GM10847 (cell line): ENCODE results near the gene SETD1B.
A peak's percentile ranks its signal among the peaks of the same experiment; 100 is the strongest.

ENCODE experiments used
- POLR2A ChIP-seq: IDR thresholded peaks from 2 replicates; pipeline ENCODE4 v1.6.1; 2011; ENCODE audit not compliant: insufficient read length; ENCODE audit errors: extremely low read depth

SETD1B gene

DNA sequence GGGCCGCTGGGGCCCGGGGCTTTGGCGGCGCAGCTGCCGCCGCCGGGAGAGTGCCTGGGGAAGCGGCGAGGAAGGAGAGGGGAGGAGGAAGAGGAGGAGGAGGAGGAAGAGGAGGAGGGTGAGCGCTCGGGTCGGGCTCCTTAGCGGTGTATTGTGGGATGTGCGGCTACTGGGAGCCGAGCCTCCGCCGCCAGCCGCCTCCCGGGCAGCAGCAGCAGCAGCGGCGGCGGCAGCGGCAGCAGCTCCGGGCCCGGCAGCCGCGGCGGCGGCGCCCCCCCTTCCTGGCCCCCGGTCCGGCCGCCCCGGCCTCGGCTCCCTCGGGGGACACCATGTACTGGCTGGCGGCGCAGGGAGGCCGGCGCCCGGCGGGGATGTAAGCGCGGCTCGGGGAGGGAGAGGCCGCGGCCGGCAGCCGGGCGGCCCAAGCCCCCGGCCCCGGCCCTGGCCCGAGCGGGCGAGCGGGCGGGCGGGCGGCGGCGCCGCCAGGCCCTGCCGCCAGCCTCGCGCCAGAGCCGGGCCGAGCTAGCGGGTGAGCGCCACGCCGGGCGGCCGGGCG, at the start of gene SETD1B:
Gene SETD1B (plus strand): TSS at position 149 of the 556 bp plus-strand sequence. CDS start 729 bp downstream, outside the sequence.
- peak; percentile 31 for TF ChIP-seq POLR2A

DNA sequence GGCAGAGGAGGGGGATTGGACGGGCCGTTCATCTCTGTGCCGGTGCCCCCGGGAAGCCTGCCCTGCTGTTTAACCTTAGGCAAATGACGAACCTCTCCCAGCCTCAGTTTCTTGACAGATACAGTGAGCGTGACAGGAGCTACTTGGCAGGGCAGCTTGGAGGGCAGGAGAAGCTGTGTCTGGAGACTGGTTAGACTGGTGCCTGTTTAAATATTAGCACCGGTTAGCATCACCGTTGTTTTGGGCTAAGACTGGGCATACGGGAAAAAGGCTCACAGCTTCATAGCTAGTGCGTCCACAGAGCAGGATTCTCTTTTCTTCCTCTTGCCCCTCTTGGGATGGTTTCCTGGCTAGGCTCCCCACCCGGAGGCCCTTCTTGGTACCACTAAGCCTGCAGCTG, 49.0 kb upstream of the SETD1B start:
- no peak for TF ChIP-seq POLR2A

DNA sequence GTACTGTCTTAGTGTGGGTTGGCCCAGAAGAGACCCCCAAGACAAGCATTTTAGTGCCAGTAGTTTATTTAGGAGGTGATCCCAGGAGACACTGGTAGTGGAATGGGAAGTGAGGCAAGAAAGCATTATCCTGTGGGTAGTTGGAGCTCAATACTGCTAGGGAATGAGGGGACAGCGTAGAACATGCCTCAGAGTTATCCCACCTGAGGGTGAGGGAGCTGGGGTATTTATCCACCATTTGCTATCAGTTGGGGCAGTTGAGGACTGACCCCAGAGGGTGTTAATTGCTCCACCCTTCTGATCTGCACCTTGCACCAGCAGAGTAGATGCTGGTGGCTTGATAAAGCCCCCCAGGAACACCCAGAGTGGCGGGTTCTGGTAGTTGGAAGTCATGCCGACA, 48.2 kb upstream of the SETD1B start:
- no peak for TF ChIP-seq POLR2A

DNA sequence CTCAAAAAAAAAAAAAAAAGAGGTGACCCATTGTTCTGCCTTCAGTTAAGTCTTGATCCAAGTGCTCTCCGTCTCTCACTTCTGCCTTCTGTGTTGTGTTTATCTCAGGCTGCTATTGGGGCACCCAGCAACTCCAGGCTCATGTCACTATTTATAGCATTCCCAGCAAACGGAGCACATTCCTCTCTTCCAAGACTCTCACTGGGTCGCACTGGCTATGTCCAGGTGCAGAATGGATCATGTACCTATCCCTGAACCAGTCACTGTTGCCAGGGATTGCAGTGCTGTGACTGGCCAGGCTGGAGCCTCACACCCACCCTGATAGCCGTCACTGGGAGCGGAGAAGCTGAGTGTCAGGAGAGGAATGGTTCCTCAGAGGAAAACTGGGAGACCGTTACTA, 41.5 kb upstream of the SETD1B start:
- no peak for TF ChIP-seq POLR2A

DNA sequence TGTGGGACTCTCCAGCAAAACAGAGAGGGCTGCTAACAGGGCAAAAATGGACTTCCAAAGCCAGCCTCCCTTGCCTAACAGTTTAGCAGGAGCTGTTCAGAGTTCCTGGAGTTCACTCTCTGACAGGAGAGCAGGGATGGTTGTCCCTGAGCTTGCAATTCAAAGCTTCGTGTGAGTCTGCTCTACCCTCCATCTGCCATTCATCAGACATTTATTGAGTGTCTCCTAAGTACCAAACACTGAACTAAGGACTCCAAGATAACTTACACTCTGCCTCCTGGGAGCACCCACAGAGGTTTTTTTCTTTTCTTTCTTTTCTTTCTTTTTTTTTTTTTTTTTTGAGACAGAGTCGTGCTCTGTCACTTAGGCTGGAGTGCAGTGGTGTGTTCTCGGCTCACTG, 39.0 kb upstream of the SETD1B start:
- TF ChIP-seq POLR2A = no peak

DNA sequence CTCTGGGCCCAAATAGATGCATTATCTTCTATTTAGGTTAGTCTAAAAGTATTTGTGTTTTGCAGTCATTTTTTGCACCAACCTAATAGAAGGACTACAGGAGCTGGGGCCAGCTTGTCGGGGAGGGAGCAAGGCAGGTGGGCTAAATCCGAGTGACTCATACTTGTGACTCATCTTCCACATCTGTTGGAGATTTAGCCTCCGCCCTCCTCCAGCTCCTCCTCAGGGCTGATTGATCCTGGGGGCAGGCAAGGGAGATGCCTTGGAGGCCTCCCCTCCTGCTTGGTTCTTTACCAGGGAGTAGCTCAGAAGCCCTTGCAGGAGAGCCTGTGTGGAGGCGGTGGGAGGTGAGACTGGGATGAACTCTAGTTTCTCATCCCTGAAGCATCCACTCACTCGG, 38.2 kb upstream of the SETD1B start:
- no peak for TF ChIP-seq POLR2A

DNA sequence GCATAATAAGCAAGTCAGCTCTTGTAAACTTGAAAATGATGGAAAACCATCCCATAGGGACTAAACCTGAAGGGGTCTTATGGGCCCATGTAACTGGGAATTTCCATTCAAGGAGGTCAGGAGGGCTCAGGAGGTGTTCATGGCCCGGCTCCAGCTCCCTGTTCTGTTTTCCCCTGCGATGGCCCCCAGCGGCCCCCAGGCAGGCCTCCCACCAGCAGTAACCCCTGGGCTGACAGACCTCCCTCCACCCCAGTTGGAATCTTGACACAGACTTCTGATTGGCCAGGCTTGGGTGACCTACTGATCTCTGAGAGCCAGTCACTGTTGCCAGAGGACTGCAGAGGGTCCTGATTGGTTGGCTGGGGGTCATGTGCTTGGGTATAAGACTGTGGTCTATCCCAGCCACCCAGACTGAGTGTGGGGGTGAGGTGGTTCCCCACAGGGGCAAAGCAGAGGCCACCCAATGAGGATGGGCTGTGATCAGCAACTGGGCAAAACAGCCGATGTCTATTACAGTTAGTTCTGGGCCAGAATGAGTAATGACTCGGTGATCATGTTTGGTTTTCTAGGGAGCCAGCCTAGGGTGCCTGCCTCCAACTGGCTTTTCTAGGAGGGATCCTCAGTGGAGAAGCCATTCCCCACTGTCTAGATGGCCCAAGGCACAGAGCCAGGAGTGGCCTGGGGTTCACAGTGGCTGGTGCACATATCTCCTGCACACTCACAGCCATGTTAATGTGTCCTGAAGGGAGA, 37.3 kb upstream of the SETD1B start:
- no peak for TF ChIP-seq POLR2A

DNA sequence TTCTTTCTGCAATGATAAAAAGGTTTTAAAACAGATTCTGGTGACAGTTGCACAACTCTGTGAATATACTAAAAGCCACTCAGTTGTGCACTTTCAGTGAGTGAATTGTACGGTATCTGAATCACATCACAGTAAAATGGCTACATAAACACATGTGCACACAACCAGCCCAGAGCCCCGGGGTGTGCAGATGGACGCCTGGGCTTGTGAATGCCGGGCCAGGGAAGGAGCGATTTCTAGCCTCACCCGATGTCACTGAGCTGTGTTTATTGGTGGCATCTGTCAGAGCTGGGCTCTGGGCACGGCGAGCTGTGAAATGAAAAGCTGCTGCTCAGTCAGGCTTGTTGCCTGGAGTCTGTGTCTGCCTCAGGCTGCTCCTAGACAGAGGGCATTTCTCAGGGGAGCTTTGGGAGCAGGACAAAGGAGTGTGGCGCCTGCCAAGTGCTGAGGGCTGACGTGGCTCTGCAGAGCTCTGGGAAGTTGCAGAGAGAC, 36.2 kb upstream of the SETD1B start:
- no peak for TF ChIP-seq POLR2A

DNA sequence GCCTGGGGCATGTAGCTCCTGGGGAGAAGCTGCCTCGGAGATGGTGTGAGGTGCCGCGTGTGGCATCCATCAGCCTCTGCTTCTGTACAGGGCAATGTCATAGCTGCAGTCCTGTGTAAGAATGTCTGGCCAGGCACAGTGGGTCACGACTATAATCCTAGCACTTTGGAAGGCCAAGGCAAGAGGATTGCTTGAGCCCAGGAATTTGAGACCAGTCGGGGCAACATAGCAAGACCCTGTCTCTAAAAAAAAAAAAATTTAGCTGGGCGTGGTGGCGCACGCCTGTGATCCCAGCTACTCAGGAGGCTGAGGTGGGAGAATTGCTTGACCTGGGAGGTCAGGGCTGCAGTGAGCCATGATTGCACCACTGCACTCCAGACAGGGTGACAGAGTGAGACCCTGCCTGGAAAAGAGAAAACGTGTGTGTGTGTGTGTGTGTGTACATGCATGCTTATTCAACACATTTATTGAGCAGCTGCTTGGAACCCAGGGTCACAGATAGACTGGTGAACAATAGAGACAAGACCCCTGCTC, 34.4 kb upstream of the SETD1B start:
- TF ChIP-seq POLR2A = no peak

DNA sequence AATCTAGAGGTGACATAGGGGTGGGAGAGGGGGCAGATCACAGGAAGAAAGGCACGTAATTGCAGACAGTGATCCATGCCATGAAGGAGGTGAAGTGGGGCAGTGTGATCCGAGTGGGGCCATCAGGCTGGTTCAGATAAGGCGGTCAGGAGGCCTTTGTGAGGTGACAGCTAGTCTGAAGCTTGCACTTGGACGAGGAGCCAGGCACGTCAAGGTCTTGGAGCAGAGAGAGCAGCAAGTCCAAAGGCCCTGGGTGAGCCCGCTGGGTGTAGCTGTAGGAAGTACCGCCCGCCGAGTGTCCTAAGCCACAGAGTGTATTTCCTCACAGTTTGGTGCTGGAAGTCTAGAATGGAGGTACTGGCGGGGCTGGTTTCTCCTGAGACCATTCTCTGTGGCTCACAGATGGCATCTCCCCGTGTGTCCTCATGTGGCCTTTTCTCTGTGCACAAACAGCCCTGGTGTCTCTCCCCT, 33.9 kb upstream of the SETD1B start:
- no peak for TF ChIP-seq POLR2A

DNA sequence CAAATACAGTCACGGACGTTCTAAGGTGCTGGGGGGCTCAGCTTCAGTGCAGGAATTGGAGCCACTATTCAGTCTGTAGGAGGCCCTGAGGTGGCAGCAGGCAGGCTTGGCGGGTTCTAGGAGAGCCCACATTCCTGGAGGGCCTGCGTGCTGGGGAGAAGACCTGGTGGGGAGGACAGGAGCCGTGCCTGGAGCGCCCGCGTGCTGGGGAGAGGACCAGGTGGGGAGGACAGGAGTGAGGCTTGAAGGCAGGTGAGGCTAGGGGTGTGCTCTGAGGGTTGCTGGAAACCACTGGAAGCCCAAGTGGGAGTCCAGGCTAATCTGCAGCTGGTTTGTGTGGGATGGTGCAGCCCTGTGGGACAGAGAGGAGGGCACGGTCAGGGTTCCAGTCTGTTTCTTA, 33.4 kb upstream of the SETD1B start:
- TF ChIP-seq POLR2A = no peak

DNA sequence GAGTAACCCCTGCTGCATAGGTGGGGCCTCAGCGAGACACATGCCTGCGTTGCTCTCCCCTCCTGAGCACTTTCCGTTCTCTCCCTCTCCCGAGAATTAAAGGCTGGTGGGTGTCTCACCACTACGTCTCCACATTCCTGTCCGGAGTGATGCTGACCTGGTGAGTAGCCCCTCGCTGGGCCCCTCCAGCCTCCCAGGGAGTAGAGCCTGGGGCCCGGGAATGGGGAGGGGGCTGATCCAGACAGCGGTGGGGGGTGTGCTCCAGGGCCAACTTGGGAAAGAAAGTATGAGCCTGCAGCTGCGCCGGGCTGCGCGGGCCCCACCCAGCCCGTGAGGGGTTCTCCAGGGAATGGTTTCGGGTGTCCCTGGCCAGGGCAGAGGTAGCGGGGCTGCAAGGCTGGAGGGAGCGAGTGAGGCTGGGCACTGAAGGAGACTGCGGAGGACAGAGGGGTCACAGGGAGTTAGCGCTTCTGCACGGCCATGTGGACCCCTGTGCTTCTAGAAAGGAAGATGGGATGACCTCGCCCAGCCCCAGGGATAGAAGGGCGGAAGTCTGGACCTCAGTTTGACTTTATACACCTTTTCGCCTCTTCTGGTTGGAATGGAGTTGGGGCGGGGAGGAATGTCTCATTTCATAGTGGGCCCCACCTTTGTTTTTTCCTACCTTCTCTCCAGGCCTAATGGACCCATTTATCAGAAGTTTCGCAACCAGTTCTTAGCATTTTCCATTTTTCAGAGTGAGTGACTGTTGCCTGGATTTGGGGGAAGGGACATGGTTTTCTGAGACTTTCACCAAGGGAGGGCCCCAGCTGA, 32.8 kb upstream of the SETD1B start:
- no peak for TF ChIP-seq POLR2A

DNA sequence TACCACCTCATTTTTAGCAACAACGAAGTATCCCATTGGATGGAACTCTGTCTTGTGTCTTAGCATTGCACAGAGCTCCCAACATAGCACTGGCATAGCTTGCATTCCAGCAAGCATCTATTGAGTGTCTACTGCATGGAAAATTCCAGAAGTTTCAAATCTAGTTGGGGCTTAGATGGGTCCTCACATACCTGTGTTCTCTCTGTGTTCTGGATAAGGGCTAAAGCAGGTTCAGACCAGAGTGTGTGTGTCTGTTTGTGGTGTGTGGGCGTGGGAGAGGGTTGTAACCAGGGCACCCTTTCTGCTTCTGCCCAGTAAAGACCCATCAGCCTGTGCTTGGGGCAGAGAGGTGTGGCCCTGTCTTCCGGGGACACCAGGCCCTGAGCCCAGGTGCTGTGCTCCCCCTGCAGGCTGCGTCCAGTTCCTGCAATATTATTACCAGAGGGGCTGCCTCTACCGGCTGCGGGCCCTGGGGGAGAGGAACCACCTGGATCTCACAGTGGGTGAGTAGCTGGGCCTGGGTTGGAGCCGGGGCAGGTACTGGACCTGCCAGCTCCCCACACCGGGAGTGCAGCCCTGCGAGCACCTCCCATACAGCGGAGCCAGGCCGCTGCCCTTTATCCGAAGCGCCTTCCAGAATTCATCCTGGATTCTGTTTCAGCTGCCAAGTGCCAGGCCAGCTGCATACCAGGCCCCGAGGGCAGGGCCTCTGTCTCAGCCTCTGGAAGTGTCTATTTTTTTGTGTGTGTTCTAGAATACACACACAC, 30.6 kb upstream of the SETD1B start:
- TF ChIP-seq POLR2A = no peak

DNA sequence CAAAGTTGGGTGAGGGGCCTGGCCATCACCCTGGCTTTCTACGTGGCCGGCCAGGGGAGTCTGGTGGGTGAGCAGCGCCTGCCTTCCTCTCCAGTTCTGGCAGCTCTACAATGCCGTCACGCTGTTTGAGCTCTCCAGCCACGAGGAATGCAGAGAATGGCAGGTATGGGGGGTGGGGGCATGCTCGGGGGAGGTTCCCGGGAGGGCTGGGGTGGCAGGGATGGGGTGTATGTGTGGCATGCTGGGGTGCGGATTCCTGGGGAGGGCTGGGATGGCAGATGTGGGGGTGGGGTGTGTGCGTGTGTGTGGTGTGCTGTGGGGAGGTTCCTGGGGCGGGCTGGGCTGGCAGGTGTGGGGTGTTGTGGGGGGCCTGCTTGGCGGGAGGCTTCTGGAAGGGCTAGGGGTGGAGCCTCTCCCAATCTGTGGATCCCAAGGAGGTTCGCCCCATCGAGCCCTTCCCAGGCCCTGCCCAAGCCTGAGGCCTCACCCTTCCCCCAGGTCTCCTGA, 28.8 kb upstream of the SETD1B start:
- TF ChIP-seq POLR2A = no peak

DNA sequence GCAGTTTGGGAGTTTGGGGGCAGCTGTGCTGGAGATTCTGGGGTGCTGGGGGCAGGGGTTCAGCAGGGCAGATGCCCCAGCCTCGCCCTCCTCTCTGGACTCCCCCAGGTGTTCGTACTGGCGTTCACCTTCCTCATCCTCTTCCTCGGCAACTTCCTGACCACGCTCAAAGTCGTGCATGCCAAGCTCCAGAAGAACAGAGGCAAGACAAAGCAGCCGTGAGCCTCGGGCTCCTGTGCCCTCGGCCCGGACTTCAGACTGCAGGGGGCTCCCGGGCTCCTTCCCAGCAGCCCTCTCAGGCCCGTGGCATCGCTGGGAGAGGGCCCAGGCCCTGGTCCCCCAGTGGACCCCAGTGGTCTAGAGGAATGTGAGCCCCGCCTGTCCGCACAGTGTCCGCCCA, 28.3 kb upstream of the SETD1B start:
- TF ChIP-seq POLR2A = no peak
